ENCODE data around the gene DPP6. TPM values are rescaled to one million over a fixed set of nuclear protein-coding genes. Genes with fewer than 3 reads are reported as not detected.

The DPP6 gene
- total and polyA plus RNA-seq, 2 experiments from 2014 or later: not detected

DNA sequence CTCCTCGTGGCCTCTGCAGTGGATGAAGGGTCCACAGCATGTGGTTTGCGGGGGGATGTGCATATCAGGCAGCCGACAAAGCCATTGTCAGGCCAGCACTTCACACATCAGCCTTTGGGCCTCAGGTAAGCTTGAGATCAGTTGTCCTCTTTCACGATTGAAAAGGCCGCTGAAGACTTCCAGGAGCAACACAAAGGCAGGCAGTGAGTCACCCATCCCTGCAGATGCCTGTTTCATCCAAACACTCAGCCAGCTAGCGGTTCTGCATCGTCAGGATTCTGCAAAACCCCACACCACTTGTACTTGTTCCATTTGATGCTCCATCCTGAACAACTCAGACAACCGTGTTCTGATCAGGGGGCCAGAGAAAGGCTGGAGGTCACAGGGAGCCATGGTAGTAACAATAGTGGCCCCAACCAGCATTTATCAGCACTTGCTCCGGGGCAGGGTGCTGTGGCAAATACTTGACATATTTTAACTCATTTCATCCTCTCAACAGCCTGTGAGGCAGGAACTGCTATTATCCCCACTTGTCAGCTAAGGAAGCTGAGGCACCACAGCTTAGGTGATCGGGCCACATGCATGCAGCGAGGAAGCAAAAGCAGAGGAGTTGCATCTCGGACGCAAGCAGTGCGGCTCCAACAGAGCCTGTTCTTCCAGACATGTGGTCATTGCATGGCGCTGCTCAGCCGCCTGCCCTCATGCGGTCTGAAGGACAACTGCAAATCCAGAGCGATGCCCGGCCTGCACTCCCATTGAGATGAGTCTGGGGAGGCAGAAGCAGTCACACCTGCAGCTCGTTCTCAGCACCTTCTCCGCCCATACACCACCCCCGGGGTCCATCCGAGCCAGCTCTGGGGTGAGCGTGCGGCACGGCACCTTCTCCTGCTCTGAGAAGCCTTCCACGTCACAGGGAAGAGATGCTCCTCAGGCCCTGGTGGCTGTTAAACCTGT is 805.8 kb downstream of the DPP6 start (continued):
- TF ChIP-seq, protein P1, sequence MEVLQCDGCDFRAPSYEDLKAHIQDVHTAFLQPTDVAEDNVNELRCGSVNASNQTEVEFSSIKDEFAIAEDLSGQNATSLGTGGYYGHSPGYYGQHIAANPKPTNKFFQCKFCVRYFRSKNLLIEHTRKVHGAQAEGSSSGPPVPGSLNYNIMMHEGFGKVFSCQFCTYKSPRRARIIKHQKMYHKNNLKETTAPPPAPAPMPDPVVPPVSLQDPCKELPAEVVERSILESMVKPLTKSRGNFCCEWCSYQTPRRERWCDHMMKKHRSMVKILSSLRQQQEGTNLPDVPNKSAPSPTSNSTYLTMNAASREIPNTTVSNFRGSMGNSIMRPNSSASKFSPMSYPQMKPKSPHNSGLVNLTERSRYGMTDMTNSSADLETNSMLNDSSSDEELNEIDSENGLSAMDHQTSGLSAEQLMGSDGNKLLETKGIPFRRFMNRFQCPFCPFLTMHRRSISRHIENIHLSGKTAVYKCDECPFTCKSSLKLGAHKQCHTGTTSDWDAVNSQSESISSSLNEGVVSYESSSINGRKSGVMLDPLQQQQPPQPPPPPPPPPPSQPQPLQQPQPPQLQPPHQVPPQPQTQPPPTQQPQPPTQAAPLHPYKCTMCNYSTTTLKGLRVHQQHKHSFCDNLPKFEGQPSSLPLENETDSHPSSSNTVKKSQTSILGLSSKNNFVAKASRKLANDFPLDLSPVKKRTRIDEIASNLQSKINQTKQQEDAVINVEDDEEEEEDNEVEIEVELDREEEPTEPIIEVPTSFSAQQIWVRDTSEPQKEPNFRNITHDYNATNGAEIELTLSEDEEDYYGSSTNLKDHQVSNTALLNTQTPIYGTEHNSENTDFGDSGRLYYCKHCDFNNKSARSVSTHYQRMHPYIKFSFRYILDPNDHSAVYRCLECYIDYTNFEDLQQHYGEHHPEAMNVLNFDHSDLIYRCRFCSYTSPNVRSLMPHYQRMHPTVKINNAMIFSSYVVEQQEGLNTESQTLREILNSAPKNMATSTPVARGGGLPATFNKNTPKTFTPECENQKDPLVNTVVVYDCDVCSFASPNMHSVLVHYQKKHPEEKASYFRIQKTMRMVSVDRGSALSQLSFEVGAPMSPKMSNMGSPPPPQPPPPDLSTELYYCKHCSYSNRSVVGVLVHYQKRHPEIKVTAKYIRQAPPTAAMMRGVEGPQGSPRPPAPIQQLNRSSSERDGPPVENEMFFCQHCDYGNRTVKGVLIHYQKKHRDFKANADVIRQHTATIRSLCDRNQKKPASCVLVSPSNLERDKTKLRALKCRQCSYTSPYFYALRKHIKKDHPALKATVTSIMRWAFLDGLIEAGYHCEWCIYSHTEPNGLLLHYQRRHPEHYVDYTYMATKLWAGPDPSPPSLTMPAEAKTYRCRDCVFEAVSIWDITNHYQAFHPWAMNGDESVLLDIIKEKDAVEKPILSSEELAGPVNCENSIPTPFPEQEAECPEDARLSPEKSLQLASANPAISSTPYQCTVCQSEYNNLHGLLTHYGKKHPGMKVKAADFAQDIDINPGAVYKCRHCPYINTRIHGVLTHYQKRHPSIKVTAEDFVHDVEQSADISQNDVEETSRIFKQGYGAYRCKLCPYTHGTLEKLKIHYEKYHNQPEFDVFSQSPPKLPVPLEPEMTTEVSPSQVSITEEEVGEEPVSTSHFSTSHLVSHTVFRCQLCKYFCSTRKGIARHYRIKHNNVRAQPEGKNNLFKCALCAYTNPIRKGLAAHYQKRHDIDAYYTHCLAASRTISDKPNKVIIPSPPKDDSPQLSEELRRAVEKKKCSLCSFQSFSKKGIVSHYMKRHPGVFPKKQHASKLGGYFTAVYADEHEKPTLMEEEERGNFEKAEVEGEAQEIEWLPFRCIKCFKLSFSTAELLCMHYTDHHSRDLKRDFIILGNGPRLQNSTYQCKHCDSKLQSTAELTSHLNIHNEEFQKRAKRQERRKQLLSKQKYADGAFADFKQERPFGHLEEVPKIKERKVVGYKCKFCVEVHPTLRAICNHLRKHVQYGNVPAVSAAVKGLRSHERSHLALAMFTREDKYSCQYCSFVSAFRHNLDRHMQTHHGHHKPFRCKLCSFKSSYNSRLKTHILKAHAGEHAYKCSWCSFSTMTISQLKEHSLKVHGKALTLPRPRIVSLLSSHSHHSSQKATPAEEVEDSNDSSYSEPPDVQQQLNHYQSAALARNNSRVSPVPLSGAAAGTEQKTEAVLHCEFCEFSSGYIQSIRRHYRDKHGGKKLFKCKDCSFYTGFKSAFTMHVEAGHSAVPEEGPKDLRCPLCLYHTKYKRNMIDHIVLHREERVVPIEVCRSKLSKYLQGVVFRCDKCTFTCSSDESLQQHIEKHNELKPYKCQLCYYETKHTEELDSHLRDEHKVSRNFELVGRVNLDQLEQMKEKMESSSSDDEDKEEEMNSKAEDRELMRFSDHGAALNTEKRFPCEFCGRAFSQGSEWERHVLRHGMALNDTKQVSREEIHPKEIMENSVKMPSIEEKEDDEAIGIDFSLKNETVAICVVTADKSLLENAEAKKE (CRISPR knock-in tag; IDR thresholded peaks at IDR 0.05): no peak

DNA sequence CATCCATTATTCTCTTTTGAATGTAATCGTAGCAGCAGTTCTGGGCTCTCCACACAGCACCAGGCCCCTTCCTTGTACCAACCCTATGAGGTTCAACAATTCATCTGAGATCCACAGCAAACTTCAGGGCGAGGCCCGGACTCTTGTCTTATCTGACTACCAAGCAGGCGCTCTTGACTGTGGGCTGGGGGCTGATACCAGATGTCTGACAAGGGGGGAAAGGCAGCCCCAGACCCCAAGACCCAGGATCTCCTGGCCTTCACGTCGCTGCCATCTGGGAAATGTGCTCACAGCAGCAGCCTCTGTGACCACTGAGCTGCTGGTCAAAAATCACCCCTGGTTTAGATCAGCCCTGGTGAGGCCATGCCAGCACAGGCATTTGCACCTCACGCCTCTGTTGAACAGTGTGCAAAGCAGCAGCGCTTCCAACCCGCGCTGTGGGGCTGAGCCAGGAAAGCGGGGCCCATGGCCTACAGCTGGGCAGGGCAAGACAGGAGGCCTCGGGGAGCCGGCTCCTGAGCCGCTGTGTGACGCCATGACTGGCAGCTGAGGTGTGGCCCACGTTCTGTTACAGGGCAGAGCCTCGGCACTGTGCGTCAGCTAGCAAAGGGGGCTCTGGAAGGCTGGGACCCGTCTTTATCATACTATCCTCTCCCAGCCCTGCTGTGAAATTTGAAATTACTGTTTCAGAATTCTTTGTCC is 806.8 kb downstream of the DPP6 start:
- no peaks in the 10 kb centered on the region for H3F3A ChIP-seq (replicated peaks; ENCODE audit: low read depth)
- H3K27ac ChIP-seq (ENCODE audit: low read depth): no peak overlapping the region
- no peaks in the 10 kb centered on the region for H3K4me1 ChIP-seq (ENCODE audit: insufficient read depth)
- no peaks in the 10 kb centered on the region for H3K27me3 ChIP-seq (ENCODE audit: insufficient read depth)
- H4K20me1 ChIP-seq (replicated peaks; ENCODE audit: insufficient read depth): no peaks in the 10 kb centered on the region
- no peaks in the 10 kb centered on the region for H3K36me3 Mint-ChIP-seq (ENCODE audit: low read depth)
- H3K36me3 ChIP-seq (ENCODE audit: insufficient read depth): no peaks in the 10 kb centered on the region
- no peak overlapping the region for H3K4me2 ChIP-seq
- no peaks in the 10 kb centered on the region for H3K79me2 ChIP-seq (replicated peaks; ENCODE audit: insufficient read depth)
- H3K27ac Mint-ChIP-seq: no peak overlapping the region
- H3K4me3 ChIP-seq: no peak overlapping the region
- H3K4me1 Mint-ChIP-seq: no peaks in the 10 kb centered on the region; the same call in 2 of the 3 replicates
- H3K27me3 Mint-ChIP-seq (ENCODE audit: insufficient read depth, low read depth, poor library complexity): peaks cover 2% of the 10 kb centered on the region
- no peaks in the 10 kb centered on the region for H3K9me2 ChIP-seq (ENCODE audit: insufficient read depth)
- no peak overlapping the region for H2AFZ ChIP-seq
- no peak for DNase-seq (ENCODE audit: low spot score)
- H3K9me3 Mint-ChIP-seq: no peaks in the 10 kb centered on the region
- no peak overlapping the region for H3K4me3 Mint-ChIP-seq
- no peak for ATAC-seq
- TF ChIP-seq EZH2phosphoT487 (IDR thresholded peaks at IDR 0.05; ENCODE audit: unreplicated experiment) (no peak), NANOG (IDR thresholded peaks at IDR 0.05; ENCODE audit: borderline replicate concordance) (no peak), STAT1 (IDR thresholded peaks at IDR 0.05; ENCODE audit: unreplicated experiment) (no peak), CREB1 (CRISPR knock-in tag; IDR thresholded peaks at IDR 0.05; ENCODE audit: low read depth) (no peak), JUNB (IDR thresholded peaks at IDR 0.05; ENCODE audit: unreplicated experiment) (no peak), EZH2 (IDR thresholded peaks at IDR 0.05; ENCODE audit: low read depth, unreplicated experiment) (no peak), POLR2AphosphoS5 (IDR thresholded peaks at IDR 0.05; ENCODE audit: low read depth) (no peak), ZNF331 (CRISPR knock-in tag; IDR thresholded peaks at IDR 0.05; ENCODE audit: low read depth) (no peak)
- TF ChIP-seq, protein P2, sequence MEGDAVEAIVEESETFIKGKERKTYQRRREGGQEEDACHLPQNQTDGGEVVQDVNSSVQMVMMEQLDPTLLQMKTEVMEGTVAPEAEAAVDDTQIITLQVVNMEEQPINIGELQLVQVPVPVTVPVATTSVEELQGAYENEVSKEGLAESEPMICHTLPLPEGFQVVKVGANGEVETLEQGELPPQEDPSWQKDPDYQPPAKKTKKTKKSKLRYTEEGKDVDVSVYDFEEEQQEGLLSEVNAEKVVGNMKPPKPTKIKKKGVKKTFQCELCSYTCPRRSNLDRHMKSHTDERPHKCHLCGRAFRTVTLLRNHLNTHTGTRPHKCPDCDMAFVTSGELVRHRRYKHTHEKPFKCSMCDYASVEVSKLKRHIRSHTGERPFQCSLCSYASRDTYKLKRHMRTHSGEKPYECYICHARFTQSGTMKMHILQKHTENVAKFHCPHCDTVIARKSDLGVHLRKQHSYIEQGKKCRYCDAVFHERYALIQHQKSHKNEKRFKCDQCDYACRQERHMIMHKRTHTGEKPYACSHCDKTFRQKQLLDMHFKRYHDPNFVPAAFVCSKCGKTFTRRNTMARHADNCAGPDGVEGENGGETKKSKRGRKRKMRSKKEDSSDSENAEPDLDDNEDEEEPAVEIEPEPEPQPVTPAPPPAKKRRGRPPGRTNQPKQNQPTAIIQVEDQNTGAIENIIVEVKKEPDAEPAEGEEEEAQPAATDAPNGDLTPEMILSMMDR (conservative IDR thresholded peaks at IDR 0.05; ENCODE audit: low read depth in 2 of 2): no peak
- TF ChIP-seq, protein P3, sequence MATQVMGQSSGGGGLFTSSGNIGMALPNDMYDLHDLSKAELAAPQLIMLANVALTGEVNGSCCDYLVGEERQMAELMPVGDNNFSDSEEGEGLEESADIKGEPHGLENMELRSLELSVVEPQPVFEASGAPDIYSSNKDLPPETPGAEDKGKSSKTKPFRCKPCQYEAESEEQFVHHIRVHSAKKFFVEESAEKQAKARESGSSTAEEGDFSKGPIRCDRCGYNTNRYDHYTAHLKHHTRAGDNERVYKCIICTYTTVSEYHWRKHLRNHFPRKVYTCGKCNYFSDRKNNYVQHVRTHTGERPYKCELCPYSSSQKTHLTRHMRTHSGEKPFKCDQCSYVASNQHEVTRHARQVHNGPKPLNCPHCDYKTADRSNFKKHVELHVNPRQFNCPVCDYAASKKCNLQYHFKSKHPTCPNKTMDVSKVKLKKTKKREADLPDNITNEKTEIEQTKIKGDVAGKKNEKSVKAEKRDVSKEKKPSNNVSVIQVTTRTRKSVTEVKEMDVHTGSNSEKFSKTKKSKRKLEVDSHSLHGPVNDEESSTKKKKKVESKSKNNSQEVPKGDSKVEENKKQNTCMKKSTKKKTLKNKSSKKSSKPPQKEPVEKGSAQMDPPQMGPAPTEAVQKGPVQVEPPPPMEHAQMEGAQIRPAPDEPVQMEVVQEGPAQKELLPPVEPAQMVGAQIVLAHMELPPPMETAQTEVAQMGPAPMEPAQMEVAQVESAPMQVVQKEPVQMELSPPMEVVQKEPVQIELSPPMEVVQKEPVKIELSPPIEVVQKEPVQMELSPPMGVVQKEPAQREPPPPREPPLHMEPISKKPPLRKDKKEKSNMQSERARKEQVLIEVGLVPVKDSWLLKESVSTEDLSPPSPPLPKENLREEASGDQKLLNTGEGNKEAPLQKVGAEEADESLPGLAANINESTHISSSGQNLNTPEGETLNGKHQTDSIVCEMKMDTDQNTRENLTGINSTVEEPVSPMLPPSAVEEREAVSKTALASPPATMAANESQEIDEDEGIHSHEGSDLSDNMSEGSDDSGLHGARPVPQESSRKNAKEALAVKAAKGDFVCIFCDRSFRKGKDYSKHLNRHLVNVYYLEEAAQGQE (IDR thresholded peaks at IDR 0.05; ENCODE audit: unreplicated experiment): no peak
